Prostate gland (tissue), 2 donors: ENCODE results near the gene GPSM1. TPM values are rescaled to one million over a fixed set of nuclear protein-coding genes. Genes with fewer than 3 reads are reported as not detected.
A peak's percentile ranks its signal among the peaks of the same experiment; 100 is the strongest.

Experiments used
- DNase-seq: peaks from one replicate; pipeline ENCODE4 v3.0.0-alpha.2; 2019; ENCODE audit warnings: low spot score
- H3K27ac ChIP-seq, 2 donors: fragments of 200-600 bp; sonication (generic); 2 replicates each; pipeline ENCODE4 v1.5.1; 2017 to 2019
- H3K27me3 ChIP-seq: fragments of 200-600 bp; sonication (generic); replicated peaks from 2 replicates; pipeline ENCODE4 v1.5.1; 2019; ENCODE audit not compliant: insufficient read depth
- H3K36me3 ChIP-seq, 2 donors: fragments of 200-600 bp; sonication (generic); 1 replicate in 1 of 2; 2 replicates in 1 of 2; pipeline versions ENCODE4 v1.5.1 to v1.8.1; 2017 to 2019
- H3K4me1 ChIP-seq: fragments of 200-600 bp; sonication (generic); replicated peaks from 2 replicates; pipeline ENCODE4 v1.5.1; 2019
- H3K4me3 ChIP-seq, 2 donors: fragments of 200-600 bp; sonication (generic); 2 replicates each; pipeline ENCODE4 v1.5.1; 2017 to 2019
- H3K9me3 ChIP-seq: fragments of 200-600 bp; sonication (generic); 2 replicates; pipeline ENCODE4 v1.5.1; 2017
- POLR2A ChIP-seq: fragments of 450-650 bp; IDR thresholded peaks from one replicate; pipeline ENCODE4 v1.6.1; 2016; ENCODE audit warnings: antibody characterized with exemption, mild to moderate bottlenecking
- POLR2AphosphoS5 ChIP-seq: sonication (generic); formaldehyde crosslinking; IDR thresholded peaks from one replicate; pipeline ENCODE4 v1.6.1; 2017; ENCODE audit warnings: antibody characterized with exemption
- WGBS: methylation state at CpG from one replicate; pipeline ENCODE4 v1.1.5; 2018; 5-methylcytosine and 5-hydroxymethylcytosine counted together
- intact Hi-C: fragments of 100-400 bp; cut with DNase I; formaldehyde crosslinking; loops from one replicate; pipeline ENCODE4 v1.14.2; 2022
- total RNA-seq, 2 donors: library from RNA; depleted of rRNA; stranded (reverse); fragments of >200 nt; gene quantifications; one replicate each; pipeline ENCODE4 v1.1.0, GENCODE V29; 2016
- TF ChIP-seq, protein P1 (sequence below), 4 experiments: fragments of 200-600 bp in 2 of 4; fragments of 450-650 bp in 2 of 4; sonication (generic) in 2 of 4; IDR thresholded peaks; 1 replicate in 3 of 4; 2 replicates in 1 of 4; pipeline ENCODE4 v1.5.1; 2016 to 2019; ENCODE audit warnings: antibody characterized with exemption in 4 of 4, mild to moderate bottlenecking in 2 of 4, moderate library complexity in 2 of 4

GPSM1 gene
- total RNA-seq, 2 donors from 2014 or later: 11.3 to 89.2 TPM

DNA sequence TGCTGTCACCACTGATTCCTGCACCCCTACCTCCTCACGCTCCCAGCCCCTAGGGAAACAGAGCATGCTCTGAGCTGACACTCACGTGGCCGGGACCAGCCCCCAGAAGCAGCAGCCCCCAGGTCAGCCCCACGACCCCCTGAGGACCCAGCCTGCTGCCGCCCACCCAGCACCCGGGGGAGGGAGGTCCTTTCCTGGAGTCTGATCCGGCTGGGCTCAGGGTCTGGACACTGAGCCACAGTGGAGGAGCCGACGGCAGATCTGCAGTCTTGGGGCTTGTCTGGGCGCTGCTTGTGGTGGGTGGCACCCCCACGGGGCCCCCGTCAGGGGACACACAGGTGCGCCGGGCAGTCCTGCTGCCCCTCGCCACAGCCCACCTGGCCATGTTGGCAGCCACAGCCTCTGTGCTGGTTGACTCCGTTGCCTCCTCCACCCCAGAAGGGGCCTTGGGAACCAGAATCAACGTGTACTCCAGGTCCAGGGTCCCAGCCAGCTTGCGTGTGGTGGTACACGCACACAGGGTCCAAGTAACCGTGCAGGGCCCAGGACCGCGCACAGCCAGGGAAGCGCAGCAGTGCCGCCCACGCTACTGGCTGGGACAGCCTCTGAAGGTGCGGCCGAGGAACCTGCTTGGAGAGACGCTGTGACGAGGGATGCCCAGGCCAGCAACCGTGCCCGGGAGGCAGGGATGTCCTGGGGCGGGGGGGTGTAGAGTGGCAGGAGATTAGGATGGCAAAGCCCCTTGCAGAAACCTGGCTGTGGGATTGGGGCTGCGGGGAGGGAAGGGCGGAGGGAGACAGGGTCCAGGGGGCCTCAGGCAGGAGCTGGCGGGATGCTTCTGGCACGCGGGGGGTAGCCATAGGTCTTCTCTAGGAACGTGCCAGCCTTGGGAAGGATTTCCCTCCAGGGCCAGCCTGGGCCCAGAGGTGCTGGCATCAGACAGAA lies 32.7 kb downstream of the GPSM1 start:
- no peaks in the 10 kb centered on the region for H3K9me3 ChIP-seq
- 74% methylated on average over 34 of the region's 38 CpGs for WGBS
- H3K36me3 ChIP-seq: no peaks in the 10 kb centered on the region
- intact Hi-C loops: no loop called here
- H3K4me3 ChIP-seq: no peak overlapping the region
- H3K27me3 ChIP-seq: no peaks in the 10 kb centered on the region
- H3K27ac ChIP-seq: peak overlapping the region in 1 of 2 donors; percentile 22
- H3K4me1 ChIP-seq: no peaks in the 10 kb centered on the region
- TF ChIP-seq POLR2A: no peak
- TF ChIP-seq POLR2AphosphoS5: no peak
- TF ChIP-seq, protein P1, sequence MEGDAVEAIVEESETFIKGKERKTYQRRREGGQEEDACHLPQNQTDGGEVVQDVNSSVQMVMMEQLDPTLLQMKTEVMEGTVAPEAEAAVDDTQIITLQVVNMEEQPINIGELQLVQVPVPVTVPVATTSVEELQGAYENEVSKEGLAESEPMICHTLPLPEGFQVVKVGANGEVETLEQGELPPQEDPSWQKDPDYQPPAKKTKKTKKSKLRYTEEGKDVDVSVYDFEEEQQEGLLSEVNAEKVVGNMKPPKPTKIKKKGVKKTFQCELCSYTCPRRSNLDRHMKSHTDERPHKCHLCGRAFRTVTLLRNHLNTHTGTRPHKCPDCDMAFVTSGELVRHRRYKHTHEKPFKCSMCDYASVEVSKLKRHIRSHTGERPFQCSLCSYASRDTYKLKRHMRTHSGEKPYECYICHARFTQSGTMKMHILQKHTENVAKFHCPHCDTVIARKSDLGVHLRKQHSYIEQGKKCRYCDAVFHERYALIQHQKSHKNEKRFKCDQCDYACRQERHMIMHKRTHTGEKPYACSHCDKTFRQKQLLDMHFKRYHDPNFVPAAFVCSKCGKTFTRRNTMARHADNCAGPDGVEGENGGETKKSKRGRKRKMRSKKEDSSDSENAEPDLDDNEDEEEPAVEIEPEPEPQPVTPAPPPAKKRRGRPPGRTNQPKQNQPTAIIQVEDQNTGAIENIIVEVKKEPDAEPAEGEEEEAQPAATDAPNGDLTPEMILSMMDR (IDR thresholded peaks at IDR 0.05): no peak
- DNase-seq: no peak

DNA sequence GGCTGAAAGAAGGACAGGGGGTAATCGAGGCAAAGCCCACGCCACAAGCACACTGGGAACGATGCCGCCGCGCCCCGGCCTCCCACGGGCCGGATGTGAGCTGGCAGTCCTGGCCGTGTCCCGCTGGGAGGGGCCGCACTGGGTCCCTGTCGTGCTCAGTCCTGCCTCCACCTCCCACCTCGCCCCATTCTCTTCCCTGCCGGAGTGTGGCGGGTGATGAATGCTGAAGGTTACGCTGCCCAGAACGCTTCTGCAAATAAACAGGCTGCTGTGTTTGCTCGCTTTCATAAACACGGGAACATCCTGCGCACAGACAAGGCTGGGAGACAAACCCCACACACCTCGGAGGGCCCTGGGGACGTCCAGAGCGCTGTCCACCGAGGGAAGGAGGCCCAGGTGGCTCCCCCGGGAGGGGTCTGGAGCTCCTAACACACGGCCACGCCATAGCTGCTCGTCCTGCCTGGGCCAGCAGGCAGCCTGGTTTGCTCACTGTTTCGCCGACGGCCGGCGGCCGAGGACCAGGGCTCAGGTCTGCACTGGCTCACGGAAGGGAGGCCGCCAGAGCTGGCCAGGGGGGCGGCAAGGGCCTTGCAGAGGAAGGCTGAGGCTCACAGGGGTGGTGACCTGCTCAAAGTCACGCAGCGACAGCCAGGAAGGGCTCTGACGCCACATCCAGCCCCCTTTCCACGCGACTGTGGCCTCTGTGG lies 33.9 kb downstream of the GPSM1 start:
- H3K9me3 ChIP-seq: no peaks in the 10 kb centered on the region
- no peak overlapping the region for H3K4me3 ChIP-seq
- intact Hi-C loops: no loop called here
- DNase-seq: no peak
- H3K27ac ChIP-seq: peak overlapping the region; percentile 22 to 50
- no peaks in the 10 kb centered on the region for H3K4me1 ChIP-seq
- 61% methylated on average over 35 of the region's 43 CpGs for WGBS
- no peak for TF ChIP-seq POLR2A
- TF ChIP-seq, protein P1 (IDR thresholded peaks at IDR 0.05): no peak
- no peak for TF ChIP-seq POLR2AphosphoS5
- H3K36me3 ChIP-seq: no peaks in the 10 kb centered on the region
- H3K27me3 ChIP-seq: no peaks in the 10 kb centered on the region

DNA sequence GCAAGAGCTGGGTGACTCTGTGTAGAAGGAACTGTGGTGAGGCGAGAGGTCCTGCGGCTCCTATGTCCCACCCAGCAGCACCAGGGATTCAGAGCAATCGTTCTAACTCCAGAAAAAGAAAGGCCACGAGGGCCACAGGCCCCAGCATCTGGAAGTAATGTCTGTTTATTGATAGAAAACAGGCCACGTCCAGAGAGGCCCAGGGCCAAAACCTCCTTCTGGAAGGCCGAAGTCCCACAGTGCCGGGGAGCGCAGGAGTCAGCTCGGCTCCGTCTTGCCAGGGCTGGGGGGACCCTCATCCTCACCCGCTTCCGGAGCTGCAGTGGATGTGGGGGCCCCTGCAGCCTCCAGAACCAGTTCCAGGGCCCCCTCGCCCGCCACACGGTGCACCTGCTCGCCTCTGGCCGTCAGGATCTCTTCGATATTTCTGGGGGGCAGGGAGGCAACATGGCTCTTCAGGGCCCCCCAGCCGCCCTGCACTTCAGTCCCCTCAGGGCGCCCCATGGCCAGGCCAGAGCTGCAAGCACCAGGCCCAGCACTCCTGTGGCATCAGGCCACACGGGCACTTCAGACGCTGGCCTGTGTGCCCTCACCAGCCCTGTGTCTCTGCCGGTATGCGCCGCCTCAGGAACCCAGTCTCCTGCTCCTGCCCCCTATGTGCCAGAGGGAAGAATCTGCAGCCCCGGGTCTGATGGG lies 34.6 kb downstream of the GPSM1 start:
- H3K27me3 ChIP-seq: no peaks in the 10 kb centered on the region
- intact Hi-C loops: no loop called here
- H3K4me1 ChIP-seq: no peaks in the 10 kb centered on the region
- no peaks in the 10 kb centered on the region for H3K9me3 ChIP-seq
- no peak for DNase-seq
- H3K36me3 ChIP-seq: no peaks in the 10 kb centered on the region
- no peak overlapping the region for H3K4me3 ChIP-seq
- no peak for TF ChIP-seq POLR2AphosphoS5
- TF ChIP-seq, protein P1 (IDR thresholded peaks at IDR 0.05): no peak
- no peak for TF ChIP-seq POLR2A
- peak overlapping the region; percentile 22 to 50 for H3K27ac ChIP-seq
- 83% methylated on average over 25 of the region's 26 CpGs for WGBS

DNA sequence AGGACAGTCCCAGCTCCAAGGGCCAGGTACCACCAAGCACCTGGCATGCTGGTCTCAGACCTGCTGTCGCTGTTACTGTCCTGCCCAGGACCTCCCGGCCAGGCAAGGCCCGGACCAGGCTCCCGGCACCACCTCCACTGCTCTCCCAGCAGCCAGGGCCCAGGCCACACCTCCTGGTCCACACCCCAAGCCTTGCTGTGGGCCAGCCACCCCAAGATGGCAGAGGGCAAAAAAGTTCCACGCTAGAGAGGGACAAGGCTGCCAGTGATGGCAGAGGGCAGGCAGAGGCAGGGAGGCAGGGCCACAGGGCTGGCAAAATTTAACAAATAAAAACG lies 35.1 kb downstream of the GPSM1 start:
- no peaks in the 10 kb centered on the region for H3K27me3 ChIP-seq
- DNase-seq: no peak
- no peaks in the 10 kb centered on the region for H3K9me3 ChIP-seq
- no peak overlapping the region for H3K4me3 ChIP-seq
- H3K27ac ChIP-seq: peak overlapping the region in 1 of 2 donors; percentile 87
- no peaks in the 10 kb centered on the region for H3K4me1 ChIP-seq
- WGBS: 92% methylated on average over 6 of the region's 6 CpGs
- intact Hi-C loops: no loop called here
- no peaks in the 10 kb centered on the region for H3K36me3 ChIP-seq
- TF ChIP-seq, protein P1 (IDR thresholded peaks at IDR 0.05): no peak
- TF ChIP-seq POLR2A: no peak
- TF ChIP-seq POLR2AphosphoS5: no peak
